Ishikawa (cell line): Measurements from ENCODE around the gene TBC1D2.
A peak's percentile ranks its signal among the peaks of the same experiment; 100 is the strongest.

ENCODE experiments used
- CEBPB ChIP-seq: IDR thresholded peaks from 2 replicates; pipeline ENCODE4 v1.6.1; 2012
- CREB1 ChIP-seq: IDR thresholded peaks from 2 replicates; pipeline ENCODE4 v1.6.1; 2012; ENCODE audit warnings: low read depth
- EGR1 ChIP-seq: IDR thresholded peaks from 2 replicates; pipeline ENCODE4 v1.6.1; 2012
- EP300 ChIP-seq: IDR thresholded peaks from 2 replicates; pipeline ENCODE4 v1.6.1; 2012; ENCODE audit warnings: borderline replicate concordance
- FOXM1 ChIP-seq: IDR thresholded peaks from 2 replicates; pipeline ENCODE4 v1.6.1; 2012; ENCODE audit warnings: low read depth, borderline replicate concordance
- NFIC ChIP-seq: IDR thresholded peaks from 2 replicates; pipeline ENCODE4 v1.6.1; 2012
- RAD21 ChIP-seq: IDR thresholded peaks from 2 replicates; pipeline ENCODE4 v1.6.1; 2012; ENCODE audit warnings: low read depth
- TAF1 ChIP-seq: IDR thresholded peaks from 2 replicates; pipeline ENCODE4 v1.6.1; 2012; ENCODE audit warnings: low read depth, mild to moderate bottlenecking
- TCF12 ChIP-seq: IDR thresholded peaks from 2 replicates; pipeline ENCODE4 v1.6.1; 2012; ENCODE audit warnings: low read depth
- TEAD4 ChIP-seq: IDR thresholded peaks from 2 replicates; pipeline ENCODE4 v1.6.1; 2012
- YY1 ChIP-seq: IDR thresholded peaks from 2 replicates; pipeline ENCODE4 v1.6.1; 2012; ENCODE audit warnings: low read depth
- ZBTB7A ChIP-seq: IDR thresholded peaks from 2 replicates; pipeline ENCODE4 v1.6.1; 2012; ENCODE audit warnings: low read depth
- TF ChIP-seq, protein P1 (sequence below): IDR thresholded peaks from 2 replicates; pipeline ENCODE4 v1.6.1; 2012; ENCODE audit warnings: low read depth, mild to moderate bottlenecking
- TF ChIP-seq, protein P2 (sequence below): IDR thresholded peaks from 2 replicates; pipeline ENCODE4 v1.6.1; 2012
- TF ChIP-seq, protein P3 (sequence below): IDR thresholded peaks from 2 replicates; pipeline ENCODE4 v1.6.1; 2012

Gene TBC1D2

DNA sequence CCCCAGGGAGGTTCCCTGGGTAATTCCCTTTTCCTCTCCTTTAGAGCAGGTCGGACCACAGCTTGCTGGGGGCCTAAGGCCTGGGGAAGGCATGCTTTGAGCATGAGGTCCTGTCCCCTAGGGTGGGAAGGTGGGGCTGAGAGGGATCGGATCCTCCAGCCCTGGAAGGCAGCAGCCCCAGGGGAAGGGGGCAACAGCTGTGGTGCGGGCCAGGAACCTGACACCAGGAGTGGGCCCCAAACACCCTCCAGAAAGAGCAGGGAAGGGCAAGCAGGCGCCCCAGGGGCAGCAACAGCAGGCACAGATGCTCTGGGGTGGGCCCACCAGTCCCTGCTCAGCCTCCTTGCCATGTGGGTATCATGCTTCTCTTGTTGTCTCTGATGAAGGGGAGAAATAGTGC lies 59.8 kb downstream of the TBC1D2 start:
- TF ChIP-seq, protein P1, sequence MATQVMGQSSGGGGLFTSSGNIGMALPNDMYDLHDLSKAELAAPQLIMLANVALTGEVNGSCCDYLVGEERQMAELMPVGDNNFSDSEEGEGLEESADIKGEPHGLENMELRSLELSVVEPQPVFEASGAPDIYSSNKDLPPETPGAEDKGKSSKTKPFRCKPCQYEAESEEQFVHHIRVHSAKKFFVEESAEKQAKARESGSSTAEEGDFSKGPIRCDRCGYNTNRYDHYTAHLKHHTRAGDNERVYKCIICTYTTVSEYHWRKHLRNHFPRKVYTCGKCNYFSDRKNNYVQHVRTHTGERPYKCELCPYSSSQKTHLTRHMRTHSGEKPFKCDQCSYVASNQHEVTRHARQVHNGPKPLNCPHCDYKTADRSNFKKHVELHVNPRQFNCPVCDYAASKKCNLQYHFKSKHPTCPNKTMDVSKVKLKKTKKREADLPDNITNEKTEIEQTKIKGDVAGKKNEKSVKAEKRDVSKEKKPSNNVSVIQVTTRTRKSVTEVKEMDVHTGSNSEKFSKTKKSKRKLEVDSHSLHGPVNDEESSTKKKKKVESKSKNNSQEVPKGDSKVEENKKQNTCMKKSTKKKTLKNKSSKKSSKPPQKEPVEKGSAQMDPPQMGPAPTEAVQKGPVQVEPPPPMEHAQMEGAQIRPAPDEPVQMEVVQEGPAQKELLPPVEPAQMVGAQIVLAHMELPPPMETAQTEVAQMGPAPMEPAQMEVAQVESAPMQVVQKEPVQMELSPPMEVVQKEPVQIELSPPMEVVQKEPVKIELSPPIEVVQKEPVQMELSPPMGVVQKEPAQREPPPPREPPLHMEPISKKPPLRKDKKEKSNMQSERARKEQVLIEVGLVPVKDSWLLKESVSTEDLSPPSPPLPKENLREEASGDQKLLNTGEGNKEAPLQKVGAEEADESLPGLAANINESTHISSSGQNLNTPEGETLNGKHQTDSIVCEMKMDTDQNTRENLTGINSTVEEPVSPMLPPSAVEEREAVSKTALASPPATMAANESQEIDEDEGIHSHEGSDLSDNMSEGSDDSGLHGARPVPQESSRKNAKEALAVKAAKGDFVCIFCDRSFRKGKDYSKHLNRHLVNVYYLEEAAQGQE, result no peak
- TF ChIP-seq, protein P2, sequence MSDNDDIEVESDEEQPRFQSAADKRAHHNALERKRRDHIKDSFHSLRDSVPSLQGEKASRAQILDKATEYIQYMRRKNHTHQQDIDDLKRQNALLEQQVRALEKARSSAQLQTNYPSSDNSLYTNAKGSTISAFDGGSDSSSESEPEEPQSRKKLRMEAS, result no peak
- TF ChIP-seq CREB1 (no peak), TCF12 (no peak), EGR1 (no peak), FOXM1 (no peak), YY1 (no peak), TAF1 (no peak), ZBTB7A (no peak)
- TF ChIP-seq, protein P3, sequence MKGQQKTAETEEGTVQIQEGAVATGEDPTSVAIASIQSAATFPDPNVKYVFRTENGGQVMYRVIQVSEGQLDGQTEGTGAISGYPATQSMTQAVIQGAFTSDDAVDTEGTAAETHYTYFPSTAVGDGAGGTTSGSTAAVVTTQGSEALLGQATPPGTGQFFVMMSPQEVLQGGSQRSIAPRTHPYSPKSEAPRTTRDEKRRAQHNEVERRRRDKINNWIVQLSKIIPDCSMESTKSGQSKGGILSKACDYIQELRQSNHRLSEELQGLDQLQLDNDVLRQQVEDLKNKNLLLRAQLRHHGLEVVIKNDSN, result no peak

DNA sequence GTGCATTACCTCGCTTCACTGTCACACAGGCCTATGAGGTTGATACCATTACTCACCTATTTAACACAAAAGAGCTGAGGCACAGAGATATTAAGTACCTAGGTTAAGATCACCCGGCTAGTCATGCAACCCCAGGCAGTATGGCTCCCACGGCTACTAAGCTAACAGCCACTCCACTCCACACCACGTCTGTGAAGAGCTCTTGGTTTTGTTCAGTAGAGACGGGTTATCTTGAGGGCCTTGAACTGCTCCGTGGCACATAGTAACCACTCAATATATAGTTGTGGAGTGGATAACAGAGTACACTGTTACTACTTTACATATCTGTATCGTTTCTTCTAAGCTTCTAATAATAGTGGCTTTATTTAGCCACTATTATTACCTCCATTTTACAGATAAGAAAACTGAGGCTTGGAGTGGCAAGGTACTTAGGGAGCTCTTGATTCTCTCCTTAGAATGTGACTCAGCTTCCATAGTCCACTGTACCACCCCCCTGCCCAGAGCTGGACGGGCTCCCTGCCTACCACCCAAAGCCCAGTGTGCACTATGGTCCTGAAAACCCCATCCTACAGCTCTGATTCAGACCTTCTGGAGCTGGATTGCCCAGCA lies 62.0 kb downstream of the TBC1D2 start:
- TF ChIP-seq TAF1, result no peak
- TF ChIP-seq, protein P2, result no peak
- no peak for TF ChIP-seq ZBTB7A
- TF ChIP-seq EP300, result no peak

DNA sequence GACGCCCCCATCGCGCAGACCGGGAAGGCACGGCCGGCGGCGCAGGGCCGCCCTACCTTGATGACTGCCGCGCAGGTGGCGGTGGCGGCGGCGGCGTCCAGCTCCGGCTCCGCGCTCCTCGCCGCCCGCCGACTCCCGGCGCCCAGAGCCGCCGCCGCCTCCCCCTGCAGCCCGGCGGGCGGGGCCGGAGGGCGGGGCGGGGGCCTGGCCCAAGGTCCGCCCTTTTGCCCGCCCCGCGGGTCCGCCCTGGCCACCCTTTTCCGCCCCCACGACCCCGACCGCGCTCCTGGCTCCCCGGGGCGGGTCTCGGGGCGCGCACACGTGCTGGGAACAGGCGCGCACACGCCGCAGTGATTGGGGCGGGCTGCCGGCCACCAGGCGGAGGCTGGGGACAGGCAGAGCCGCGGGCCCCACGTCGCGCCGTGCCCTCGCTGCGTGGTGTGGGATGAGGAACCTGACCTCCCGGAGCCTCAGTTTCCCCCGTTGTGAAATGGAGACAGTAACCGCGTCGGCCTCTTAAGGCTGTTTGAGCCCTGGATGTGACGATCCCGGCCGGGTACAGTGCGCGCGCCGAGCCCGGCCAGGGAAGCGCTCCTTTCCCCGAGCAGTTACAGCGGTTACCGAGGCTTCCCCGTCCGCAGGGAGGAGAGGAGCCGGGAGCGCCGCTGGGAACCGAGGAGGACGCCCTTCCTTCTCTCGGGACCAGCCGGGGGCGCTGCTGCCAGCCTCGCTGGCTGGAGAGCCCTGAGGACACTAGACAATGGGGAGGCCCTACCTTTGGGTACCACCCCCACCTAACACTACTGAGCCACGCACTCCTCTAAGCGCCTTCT lies 62.7 kb downstream of the TBC1D2 start, which contains the start of gene CORO2A:
Gene CORO2A, minus strand, starts transcription at position 135 of the 833 bp plus-strand sequence. CDS start 34,977 bp downstream, outside the sequence.
- TF ChIP-seq RAD21 (peak; percentile 48), YY1 (peak; percentile 7; the same call in 1 of the 2 replicates), TEAD4 (no peak), CREB1 (no peak), ZBTB7A (no peak; the same call in 1 of the 2 replicates), FOXM1 (no peak), TCF12 (0 out of 2 replicates have a peak, but pooled peaks have one; percentile 36), TAF1 (peak; percentile 47; the same call in 1 of the 2 replicates), EP300 (no peak)
- TF ChIP-seq, protein P2, result peak; percentile 13
- TF ChIP-seq, protein P3, result peak; percentile 47; the same call in 1 of the 2 replicates

DNA sequence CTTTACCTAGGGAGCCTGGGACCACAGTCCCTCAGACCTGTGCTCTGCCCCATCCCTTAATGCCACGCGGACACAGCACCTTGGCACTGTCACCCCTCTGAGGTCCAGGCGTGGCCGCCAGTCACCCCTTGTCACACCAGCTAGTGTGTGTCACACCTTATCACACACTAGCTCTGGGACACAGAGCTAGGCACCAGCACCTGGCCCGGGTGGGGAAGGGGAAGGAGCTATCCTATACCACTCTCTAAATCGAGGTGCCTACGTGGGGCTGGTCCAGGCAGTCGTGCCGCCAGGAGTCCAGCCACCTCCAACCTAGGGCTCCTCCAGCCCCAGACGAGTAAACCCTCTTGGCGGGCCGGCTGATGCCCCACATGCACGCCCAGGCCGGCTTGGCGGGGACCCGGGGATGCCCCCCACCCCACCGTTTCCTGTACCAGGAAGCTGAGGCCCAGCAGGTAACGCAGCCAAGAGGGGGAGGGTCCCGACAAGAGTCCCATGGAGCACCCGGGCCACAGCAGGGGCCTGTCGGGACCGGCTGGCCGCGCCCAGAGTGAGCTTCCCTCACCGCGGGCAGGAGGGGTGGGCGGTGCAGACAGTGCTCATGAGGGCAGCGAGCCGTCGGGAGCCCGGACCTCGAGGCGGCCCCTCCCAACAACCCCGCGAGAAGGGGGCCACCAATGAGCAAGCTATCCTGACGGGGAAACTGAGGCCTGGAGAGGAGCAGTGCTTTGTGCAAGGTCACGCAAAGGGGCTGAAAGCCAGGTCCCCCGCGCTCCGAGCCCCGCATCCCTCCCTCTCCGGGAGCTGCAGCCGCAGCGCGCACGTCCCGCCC lies 63.6 kb downstream of the TBC1D2 start:
- no peak for TF ChIP-seq CEBPB
- no peak for TF ChIP-seq NFIC
- peak; percentile 77 for TF ChIP-seq ZBTB7A
- no peak for TF ChIP-seq FOXM1
- TF ChIP-seq, protein P1, result no peak
- no peak for TF ChIP-seq TEAD4
- TF ChIP-seq TCF12, result no peak
- TF ChIP-seq, protein P2, result peak; percentile 37; the same call in 1 of the 2 replicates

DNA sequence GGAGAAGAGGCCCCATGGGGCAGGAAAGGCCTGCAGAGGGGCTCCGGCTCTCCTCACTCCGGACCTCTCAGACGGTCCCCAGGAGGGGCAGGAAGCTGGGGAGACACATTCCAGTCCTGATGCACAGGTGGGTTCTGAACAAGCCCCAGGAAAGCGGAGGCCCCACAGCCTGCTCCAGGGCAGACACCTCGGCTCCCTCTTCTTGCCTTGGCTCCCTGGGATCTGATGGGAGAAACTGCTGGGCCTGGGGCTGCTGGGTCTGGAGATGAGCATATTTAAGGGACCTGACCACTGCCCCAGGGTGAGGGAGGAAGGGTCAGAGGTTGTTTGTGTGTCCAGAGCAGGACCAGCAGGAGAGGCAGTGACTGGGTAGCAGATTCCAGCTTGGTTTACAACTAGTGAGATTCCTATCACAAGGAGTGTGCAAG lies 64.3 kb downstream of the TBC1D2 start:
- TF ChIP-seq TEAD4, result no peak
